ENCODE data around the gene OVCA2.

Gene OVCA2

GRCh38 chr17:2055292-2056205, 13.7 kb downstream of the OVCA2 start:
- DNase-seq: peak; percentile 56

GRCh38 chr17:2056206-2057174, 14.7 kb downstream of the OVCA2 start:
- DNase-seq: peak; percentile 69

GRCh38 chr17:2057175-2057759, 15.4 kb downstream of the OVCA2 start:
- DNase-seq: peak; percentile 40

GRCh38 chr17:2057760-2058585, 16.2 kb downstream of the OVCA2 start:
- no peak for DNase-seq

GRCh38 chr17:2058586-2059546, 17.0 kb downstream of the OVCA2 start:
- DNase-seq: no peak

- DNase-seq: no peak
Measured at GRCh38 chr17:2059547-2060384, 17.9 kb downstream of the OVCA2 start.

- no peak for DNase-seq
Measured at GRCh38 chr17:2060385-2060658, 18.5 kb downstream of the OVCA2 start.

- no peak for DNase-seq
Measured at GRCh38 chr17:2060681-2061440, 19.0 kb downstream of the OVCA2 start.

GRCh38 chr17:2061441-2061958, 19.7 kb downstream of the OVCA2 start:
- DNase-seq: no peak

- DNase-seq: peak; percentile 59
Measured at GRCh38 chr17:2062571-2063183, 20.9 kb downstream of the OVCA2 start.

- DNase-seq: no peak
Measured at GRCh38 chr17:2063261-2064146, 21.7 kb downstream of the OVCA2 start.

GRCh38 chr17:2064147-2064489, 22.3 kb downstream of the OVCA2 start:
- no peak for DNase-seq

- DNase-seq: peak; percentile 56
Measured at GRCh38 chr17:2064520-2064971, 22.7 kb downstream of the OVCA2 start.

GRCh38 chr17:2064980-2065785, 23.4 kb downstream of the OVCA2 start:
- DNase-seq: peak; percentile 83

GRCh38 chr17:2065949-2066400, 24.2 kb downstream of the OVCA2 start:
- no peak for DNase-seq

GRCh38 chr17:2067048-2067561, 25.3 kb downstream of the OVCA2 start:
- no peak for DNase-seq
